Right lung (tissue), 10 donors: ENCODE results near the gene RANGAP1. TPM values are rescaled to one million over a fixed set of nuclear protein-coding genes. Genes with fewer than 3 reads are reported as not detected.
A peak's percentile ranks its signal among the peaks of the same experiment; 100 is the strongest.

Experiments
- DNase-seq, 2 donors: peaks; one replicate each; pipeline ENCODE4 v3.0.0-alpha.2; 2013
- long read RNA-seq, 8 donors: transcript quantifications; one replicate each; lab custom pipeline, GENCODE V29; 2026
- polyA plus RNA-seq, 5 donors: library from polyadenylated mRNA; unstranded; fragments of 120-200 nt; gene quantifications; one replicate each; pipeline versions ENCODE4 v1.2.1 to v1.2.3, GENCODE V29; 2013; ENCODE audit warnings: inconsistent platforms in 1 of 5, low replicate concordance in 1 of 5; ENCODE audit not compliant: insufficient read length in 5 of 5, insufficient read depth in 1 of 5

RANGAP1 gene, protein sequence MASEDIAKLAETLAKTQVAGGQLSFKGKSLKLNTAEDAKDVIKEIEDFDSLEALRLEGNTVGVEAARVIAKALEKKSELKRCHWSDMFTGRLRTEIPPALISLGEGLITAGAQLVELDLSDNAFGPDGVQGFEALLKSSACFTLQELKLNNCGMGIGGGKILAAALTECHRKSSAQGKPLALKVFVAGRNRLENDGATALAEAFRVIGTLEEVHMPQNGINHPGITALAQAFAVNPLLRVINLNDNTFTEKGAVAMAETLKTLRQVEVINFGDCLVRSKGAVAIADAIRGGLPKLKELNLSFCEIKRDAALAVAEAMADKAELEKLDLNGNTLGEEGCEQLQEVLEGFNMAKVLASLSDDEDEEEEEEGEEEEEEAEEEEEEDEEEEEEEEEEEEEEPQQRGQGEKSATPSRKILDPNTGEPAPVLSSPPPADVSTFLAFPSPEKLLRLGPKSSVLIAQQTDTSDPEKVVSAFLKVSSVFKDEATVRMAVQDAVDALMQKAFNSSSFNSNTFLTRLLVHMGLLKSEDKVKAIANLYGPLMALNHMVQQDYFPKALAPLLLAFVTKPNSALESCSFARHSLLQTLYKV
- 10 to 100 TPM; 30.8 to 40.7 (median 37.5) TPM for polyA plus RNA-seq
- long read RNA-seq, donor 1, partial matches to known transcripts: 0 of 1 reads
- long read RNA-seq, donor 1, other reads (novel, unspliced or antisense): 0 of 1 reads
- long read RNA-seq, donor 2, partial matches to known transcripts: 0 of 4 reads
- long read RNA-seq, donor 2, other reads (novel, unspliced or antisense): 0 of 4 reads
- long read RNA-seq, donor 3, partial matches to known transcripts: 0 of 4 reads
- long read RNA-seq, donor 3, other reads (novel, unspliced or antisense): 0 of 4 reads
- long read RNA-seq, donor 4, partial matches to known transcripts: 0 of 2 reads
- long read RNA-seq, donor 4, other reads (novel, unspliced or antisense): 0 of 2 reads
- long read RNA-seq, donor 5, full-length matches to known transcripts: 3 of 3 reads
- long read RNA-seq, donor 5, partial matches to known transcripts: 0 of 3 reads
- long read RNA-seq, donor 5, other reads (novel, unspliced or antisense): 0 of 3 reads
- long read RNA-seq, donor 6, full-length matches to known transcripts: 4 of 59 reads
- long read RNA-seq, donor 6, partial matches to known transcripts: 55 of 59 reads
- long read RNA-seq, donor 6, other reads (novel, unspliced or antisense): 0 of 59 reads
- long read RNA-seq, donor 7, partial matches to known transcripts: 6 of 10 reads
- long read RNA-seq, donor 7, other reads (novel, unspliced or antisense): 0 of 10 reads
- long read RNA-seq, donor 8, partial matches to known transcripts: 0 of 1 reads
- long read RNA-seq, donor 8, other reads (novel, unspliced or antisense): 0 of 1 reads

DNA sequence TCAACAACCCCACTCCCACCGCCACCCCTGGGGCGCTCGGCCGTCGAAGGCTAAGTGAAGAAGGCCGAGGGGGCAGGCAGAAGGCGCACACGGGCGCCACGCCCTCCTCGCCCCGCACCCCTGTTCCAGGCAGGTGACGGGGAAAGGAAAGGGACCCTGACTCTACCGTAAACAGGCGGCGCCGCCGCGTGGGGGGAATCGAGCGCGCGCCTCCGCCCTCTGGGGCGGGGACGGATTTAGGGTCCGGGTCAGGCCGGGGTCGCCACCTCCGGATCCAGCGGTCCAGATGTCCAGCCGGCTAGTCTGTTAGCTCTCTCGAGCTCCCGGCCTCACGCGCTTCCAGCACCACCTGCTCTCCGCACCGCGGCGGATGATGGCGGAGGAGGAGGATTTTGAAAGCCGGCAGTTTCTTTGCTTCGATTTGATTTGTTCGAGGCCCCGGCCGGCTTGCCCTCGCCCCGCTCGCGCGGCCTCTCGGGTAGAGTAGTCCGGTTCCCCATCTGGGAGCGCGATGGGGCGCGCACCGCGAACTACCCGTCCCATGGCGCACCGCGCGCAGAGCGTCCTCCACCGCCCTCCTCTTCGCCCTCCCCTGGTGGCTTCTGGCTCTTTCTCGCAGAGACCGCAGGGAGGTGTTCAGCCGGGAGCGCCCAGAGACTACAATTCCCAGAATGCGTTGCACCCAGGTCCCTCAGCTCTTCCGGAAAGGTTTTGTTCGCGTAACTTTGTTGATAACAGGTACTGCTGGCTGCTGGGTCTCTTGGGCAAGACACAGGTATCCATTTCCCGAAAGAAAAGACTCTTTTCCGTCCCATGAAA, at the start of gene RANGAP1:
Gene RANGAP1 (minus strand): TSS at position 368 of the 819 bp plus-strand sequence. CDS start 5,143 bp downstream, outside the sequence.
- peak; percentile 98 for DNase-seq

DNA sequence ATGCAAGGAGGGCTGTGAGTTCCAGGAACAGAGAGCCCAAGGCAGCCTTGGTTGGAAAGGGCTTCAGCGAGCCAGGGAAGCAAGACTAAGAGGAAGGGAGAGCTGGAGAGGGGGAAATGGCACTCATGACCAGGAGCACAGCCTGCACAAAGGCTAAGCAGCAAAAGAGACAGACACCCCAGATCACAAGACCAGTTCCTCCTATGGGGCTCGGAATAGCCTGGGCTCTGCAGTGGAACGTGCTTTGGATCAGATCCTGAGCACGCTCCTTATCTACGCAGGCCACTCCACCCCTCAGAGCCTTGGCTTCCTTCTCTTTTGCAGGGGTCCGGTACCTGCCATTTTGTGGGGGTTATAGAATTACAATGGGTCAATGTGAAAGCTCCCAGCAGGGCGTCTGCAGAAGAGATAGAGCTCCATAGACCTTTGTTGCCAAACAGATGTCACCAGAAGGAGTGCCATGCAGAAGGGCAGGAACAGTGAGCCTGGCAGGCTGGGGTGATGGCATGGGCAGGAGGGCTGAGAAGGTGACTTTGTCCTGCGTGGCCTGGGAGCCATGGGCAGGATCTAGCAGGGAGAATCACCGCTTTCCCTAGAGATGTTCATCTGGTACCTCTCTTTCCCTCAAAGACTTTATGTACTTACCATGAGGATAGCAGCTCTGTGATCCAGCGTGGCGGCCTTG, 49.1 kb upstream of the RANGAP1 start:
- no peak for DNase-seq

DNA sequence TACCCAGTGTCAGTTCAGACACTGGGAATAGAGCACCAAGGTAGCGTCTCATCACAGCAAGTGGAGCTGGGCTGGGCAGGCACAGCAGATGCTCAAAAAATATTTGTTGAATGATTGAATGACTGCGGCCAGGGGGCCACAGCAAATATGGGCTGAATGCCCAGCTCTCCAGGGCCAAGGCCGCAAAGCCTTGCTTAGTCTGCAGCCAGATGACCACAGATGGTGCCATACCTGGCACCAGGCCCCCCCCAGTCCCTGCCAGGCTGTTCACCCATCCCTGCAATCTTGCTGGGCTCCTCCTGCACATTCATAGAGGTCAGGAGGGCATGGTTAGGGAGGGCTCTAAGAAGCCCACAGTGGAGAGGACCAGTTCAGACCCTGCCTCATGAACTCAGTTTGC, 48.2 kb upstream of the RANGAP1 start:
- no peak for DNase-seq

DNA sequence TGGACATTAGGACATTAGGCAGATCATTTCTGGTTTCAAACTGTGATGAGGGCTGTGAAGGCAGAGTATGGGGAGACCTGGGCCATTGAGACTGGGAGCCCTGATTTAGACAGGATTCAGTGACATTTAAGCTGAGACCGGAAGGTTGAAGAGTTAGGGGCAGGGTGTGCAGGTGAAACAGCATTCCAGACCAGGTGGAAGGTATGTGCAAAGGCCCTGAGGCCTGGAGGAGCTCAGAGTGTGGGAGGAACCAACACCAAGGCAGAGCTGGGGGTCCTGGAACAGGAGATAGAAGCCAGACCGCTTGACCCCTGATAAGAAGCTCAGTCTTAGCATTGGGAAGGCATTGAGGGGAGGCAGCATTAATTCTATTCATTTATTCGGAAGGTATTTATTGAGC, 47.8 kb upstream of the RANGAP1 start:
- DNase-seq: no peak

GRCh38 chr22:41332217-41332939, 46.4 kb upstream of the RANGAP1 start:
- no peak for DNase-seq

DNA sequence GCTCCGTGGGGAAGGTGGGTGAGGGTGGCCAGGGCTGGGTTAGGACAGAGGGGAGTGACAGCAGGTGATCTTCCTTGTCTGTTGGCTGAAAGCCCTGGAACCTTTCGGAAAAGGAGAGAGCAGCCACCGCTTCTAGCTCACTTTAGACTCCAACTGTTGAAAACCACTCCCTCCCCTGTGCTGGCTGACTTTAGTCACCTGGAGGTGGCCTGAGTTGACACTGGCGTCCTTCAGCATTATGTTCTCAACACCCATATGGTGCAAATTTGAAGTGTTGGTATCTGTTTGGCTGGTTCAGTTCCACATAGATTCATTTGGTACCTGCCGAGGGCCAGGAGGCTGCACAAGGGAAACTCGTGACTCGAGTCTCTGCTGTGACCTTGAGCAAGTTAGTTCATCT, 44.2 kb upstream of the RANGAP1 start:
- no peak for DNase-seq

- no peak for DNase-seq
Observed at GRCh38 chr22:41327124-41327523, 41.1 kb upstream of the RANGAP1 start.

- no peak for DNase-seq
Observed at GRCh38 chr22:41324821-41325528, 39.0 kb upstream of the RANGAP1 start.

GRCh38 chr22:41320416-41321240, 34.6 kb upstream of the RANGAP1 start:
- DNase-seq: no peak

GRCh38 chr22:41315586-41315985, 29.6 kb upstream of the RANGAP1 start:
- DNase-seq: no peak

GRCh38 chr22:41314821-41315220, 28.8 kb upstream of the RANGAP1 start:
- DNase-seq: no peak

DNA sequence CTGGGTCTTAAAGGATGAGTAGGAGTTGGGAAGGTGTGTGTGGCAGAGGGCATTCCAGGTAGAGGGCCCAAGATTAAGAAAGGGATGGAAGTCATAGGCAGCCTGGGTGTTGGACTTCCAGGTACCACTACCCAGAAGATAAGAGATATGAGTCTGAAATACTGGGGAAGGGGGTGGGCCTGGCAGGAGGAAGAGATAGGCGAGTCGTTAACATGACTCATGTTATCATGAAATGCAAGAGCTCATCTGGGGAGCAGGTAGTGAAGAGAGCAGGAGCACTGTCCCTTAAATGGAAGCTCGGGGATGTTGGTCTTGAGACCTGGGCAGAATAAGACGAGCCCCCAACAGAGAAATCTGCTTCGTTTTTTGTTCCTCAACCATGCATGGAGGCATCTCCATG, 25.5 kb upstream of the RANGAP1 start:
- no peak for DNase-seq

DNA sequence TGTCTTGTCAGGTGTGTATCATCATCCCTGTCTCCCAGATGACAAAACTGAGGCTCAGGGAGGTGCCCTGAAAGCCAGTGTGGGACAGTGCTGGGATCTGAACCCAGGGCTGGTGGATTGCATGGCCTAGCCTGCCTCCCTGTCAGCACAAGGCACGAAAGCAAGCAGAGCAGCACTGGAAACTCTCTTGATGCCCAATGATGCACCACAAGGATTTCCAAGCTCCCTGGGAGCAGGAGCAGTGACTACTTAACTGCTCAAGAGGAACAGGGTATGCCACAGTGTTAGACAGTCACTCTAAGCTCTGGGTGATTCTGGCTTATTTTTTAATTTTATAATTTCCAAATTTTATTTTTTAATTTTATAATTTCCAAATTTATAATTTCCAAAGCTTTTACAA, 24.3 kb upstream of the RANGAP1 start:
- DNase-seq: no peak

DNA sequence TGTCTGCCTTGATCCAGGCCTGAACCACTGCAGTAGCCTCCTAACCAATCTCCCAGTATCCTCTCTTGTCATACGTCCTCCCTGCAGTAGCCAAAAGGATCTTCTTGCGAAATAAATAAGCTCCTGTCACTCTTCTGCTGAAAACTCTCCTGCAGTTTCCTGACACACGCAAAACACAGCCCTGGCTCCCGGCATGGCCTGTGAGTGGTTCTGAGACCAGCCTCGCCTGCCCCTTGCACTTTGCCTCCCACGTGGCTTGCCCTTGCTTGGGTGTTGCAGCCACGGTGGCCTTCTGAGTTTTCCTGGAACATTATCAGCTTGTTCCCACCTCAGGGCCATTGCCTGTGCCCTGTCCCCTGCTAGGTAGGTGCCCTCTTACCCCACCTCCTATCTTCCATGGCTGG, 22.6 kb upstream of the RANGAP1 start:
- DNase-seq: no peak

- no peak for DNase-seq
Observed at GRCh38 chr22:41308054-41308453, 22.1 kb upstream of the RANGAP1 start.

DNA sequence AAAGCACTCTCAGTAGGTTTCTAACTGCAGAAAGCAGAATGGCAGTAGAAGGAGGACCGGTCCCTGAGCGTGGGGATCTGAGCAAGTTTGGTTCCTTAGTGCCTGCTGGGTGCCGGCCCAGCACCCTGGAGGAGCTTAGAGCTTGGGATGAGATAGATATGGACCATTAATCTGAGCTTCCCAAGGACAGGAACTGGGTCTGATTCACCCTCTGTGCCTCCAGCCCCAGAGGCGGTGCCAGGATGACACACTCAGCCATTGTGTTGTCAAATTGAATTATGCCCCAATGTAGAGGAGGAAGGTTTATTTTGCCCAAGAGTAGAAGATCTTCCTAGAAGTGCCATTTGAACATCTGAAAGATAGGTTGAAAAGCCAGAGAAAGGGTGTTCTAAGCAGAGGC, 19.7 kb upstream of the RANGAP1 start:
- no peak for DNase-seq

DNA sequence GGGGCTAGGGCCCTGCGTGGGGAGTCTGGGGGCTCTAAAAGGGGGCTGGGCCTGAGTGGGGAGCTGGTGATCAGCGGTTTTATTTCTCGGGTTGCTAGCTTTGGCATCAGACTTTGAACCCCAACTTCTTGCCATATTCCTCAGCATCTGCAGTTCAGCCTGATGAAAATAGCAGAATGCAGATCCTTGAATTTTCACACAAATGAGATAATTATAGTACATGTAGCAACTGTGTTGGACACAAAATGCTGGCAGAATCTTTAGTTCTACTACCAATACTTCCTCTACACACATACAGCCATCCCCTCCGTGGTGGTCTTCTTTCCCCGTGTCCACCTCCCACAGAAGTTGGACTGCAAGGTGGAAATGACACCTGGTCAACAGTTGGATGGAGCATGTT, 16.8 kb upstream of the RANGAP1 start:
- DNase-seq: no peak
